Tongue (tissue), 2 donors: ENCODE measurements around the gene LIPT2. TPM values are rescaled to one million over a fixed set of nuclear protein-coding genes. Genes with fewer than 3 reads are reported as not detected.
A peak's percentile ranks its signal among the peaks of the same experiment; 100 is the strongest.

Source experiments
- DNase-seq: peaks from one replicate; pipeline ENCODE4 v3.0.0-alpha.2; 2015
- total RNA-seq: library from RNA; depleted of rRNA; stranded (reverse); fragments of >200 nt; gene quantifications from one replicate; pipeline ENCODE4 v1.2.3, GENCODE V29; 2014

The LIPT2 gene
- total RNA-seq, 1 donor from 2014 or later: 3.3 TPM

- no peak for DNase-seq
These were observed 1.4 kb upstream of the LIPT2 start for GRCh38 chr11:74494916-74495315.

- DNase-seq: no peak
These were observed 487 bp upstream of the LIPT2 start for GRCh38 chr11:74493791-74494630.

- DNase-seq: no peak
These were observed 1.4 kb downstream of the LIPT2 start for GRCh38 chr11:74492084-74492483.

- no peak for DNase-seq
These were observed 2.6 kb downstream of the LIPT2 start for GRCh38 chr11:74490941-74491340.

GRCh38 chr11:74487875-74488274 lies 5.6 kb downstream of the LIPT2 start:
- DNase-seq: no peak

GRCh38 chr11:74485868-74486267 lies 7.7 kb downstream of the LIPT2 start:
- no peak for DNase-seq

GRCh38 chr11:74480688-74481417 lies 12.7 kb downstream of the LIPT2 start:
- no peak for DNase-seq

- no peak for DNase-seq
These were observed 13.8 kb downstream of the LIPT2 start for GRCh38 chr11:74479732-74480123.

GRCh38 chr11:74478877-74479731 lies 14.4 kb downstream of the LIPT2 start:
- DNase-seq: no peak

- no peak for DNase-seq
These were observed 17.0 kb downstream of the LIPT2 start for GRCh38 chr11:74476536-74476935.

- no peak for DNase-seq
These were observed 19.2 kb downstream of the LIPT2 start for GRCh38 chr11:74474316-74474715.

GRCh38 chr11:74473382-74474173 lies 19.9 kb downstream of the LIPT2 start:
- DNase-seq: no peak

GRCh38 chr11:74471668-74472429 lies 21.7 kb downstream of the LIPT2 start:
- no peak for DNase-seq

GRCh38 chr11:74471037-74471436 lies 22.5 kb downstream of the LIPT2 start:
- no peak for DNase-seq

- DNase-seq: peak; percentile 40
These were observed 23.0 kb downstream of the LIPT2 start for GRCh38 chr11:74470526-74470925.

GRCh38 chr11:74468936-74469335 lies 24.6 kb downstream of the LIPT2 start:
- no peak for DNase-seq

GRCh38 chr11:74468521-74468920 lies 25.0 kb downstream of the LIPT2 start:
- DNase-seq: no peak

GRCh38 chr11:74468058-74468457 lies 25.5 kb downstream of the LIPT2 start:
- DNase-seq: no peak

GRCh38 chr11:74466916-74467885 lies 26.3 kb downstream of the LIPT2 start, which contains the start of gene KCNE3:
TSS of gene KCNE3 (minus strand) at chr11:74467549. CDS start at chr11:74457563, 9,986 bp downstream.
- DNase-seq: peak; percentile 60

- DNase-seq: no peak
These were observed 28.2 kb downstream of the LIPT2 start for GRCh38 chr11:74465291-74465708.
